ENCODE results near the gene ZNF81.

DNA sequence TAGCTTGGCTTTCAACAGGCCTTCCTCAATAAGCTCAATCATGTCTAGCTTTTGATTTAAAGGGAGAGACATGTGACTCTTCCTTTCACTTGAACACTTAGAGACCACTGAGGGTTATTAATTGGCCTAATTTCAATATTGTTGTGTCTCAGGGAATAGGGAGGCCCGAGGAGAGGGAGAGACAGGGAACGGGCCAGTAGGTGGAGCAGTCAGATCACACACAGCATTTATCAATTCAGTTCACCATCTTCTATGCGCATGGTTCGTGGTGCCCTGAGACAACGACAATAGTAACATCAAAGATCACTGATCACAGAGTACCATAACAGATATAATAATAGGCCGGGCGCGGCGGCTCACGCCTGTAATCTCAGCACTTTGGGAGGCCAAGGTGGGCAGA lies 17.8 kb downstream of the ZNF81 start:
- TF ChIP-seq, protein P1, sequence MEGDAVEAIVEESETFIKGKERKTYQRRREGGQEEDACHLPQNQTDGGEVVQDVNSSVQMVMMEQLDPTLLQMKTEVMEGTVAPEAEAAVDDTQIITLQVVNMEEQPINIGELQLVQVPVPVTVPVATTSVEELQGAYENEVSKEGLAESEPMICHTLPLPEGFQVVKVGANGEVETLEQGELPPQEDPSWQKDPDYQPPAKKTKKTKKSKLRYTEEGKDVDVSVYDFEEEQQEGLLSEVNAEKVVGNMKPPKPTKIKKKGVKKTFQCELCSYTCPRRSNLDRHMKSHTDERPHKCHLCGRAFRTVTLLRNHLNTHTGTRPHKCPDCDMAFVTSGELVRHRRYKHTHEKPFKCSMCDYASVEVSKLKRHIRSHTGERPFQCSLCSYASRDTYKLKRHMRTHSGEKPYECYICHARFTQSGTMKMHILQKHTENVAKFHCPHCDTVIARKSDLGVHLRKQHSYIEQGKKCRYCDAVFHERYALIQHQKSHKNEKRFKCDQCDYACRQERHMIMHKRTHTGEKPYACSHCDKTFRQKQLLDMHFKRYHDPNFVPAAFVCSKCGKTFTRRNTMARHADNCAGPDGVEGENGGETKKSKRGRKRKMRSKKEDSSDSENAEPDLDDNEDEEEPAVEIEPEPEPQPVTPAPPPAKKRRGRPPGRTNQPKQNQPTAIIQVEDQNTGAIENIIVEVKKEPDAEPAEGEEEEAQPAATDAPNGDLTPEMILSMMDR (conservative IDR thresholded peaks at IDR 0.05; ENCODE audit: low read depth, low read length), result peak; percentile 53
- TF ChIP-seq EZH2phosphoT487 (IDR thresholded peaks at IDR 0.05; ENCODE audit: borderline replicate concordance, low read length), result no peak
- no peak for TF ChIP-seq EZH2 (IDR thresholded peaks at IDR 0.05; ENCODE audit: low read length, unreplicated experiment)

Measured in PC-3 (cell line).